A673 (cell line): ENCODE measurements around the gene KRT76.

Experiments used
- EZH2 ChIP-seq: fragments of 200-600 bp; sonication (generic); IDR thresholded peaks from 2 replicates; pipeline ENCODE4 v1.6.1; 2017; ENCODE audit warnings: borderline replicate concordance, low read depth, mild to moderate bottlenecking, mixed read lengths, antibody characterized with exemption, low read length; ENCODE audit not compliant: poor library complexity, severe bottlenecking
- TF ChIP-seq, protein P1 (sequence below): fragments of 300-800, 200-600 bp; sonication (generic); conservative IDR thresholded peaks from 2 replicates; pipeline ENCODE4 v1.5.1; 2017; ENCODE audit warnings: low read depth, mild to moderate bottlenecking, antibody characterized with exemption, low read length, moderate library complexity, mixed read lengths

DNA sequence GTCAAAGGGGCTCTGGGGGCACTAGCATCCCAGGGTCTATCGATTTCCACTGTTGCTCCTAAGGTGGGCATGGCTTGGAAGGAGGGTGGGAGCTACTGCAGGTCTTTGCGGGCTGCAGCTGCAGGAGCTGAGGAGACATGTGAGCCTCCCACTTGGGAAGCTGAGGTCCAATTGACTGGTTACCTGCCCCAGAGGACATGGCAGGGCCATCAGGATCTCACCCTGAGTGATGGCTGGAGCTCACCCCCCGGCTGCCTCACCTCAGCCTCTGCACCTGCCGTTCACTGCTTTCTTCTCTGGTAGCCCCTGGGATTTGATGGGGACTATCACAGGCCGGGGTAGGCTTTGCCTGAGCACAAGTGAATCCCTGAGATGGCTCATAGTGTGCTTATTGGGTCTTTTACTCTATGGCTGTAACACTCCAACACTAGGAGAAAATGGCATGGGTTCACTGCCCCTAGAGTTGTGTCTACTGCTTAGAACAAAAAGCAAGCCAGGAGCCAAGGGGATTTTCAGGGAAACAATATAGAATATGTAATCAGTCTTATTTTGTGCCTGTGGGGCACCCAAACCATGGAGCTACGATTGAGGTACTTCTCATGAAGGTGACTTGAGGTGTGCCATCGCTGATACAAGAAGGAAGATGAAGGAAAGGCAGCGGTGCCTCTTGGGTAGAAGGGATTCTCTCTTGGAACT, 40.0 kb upstream of the KRT76 start:
- TF ChIP-seq, protein P1, sequence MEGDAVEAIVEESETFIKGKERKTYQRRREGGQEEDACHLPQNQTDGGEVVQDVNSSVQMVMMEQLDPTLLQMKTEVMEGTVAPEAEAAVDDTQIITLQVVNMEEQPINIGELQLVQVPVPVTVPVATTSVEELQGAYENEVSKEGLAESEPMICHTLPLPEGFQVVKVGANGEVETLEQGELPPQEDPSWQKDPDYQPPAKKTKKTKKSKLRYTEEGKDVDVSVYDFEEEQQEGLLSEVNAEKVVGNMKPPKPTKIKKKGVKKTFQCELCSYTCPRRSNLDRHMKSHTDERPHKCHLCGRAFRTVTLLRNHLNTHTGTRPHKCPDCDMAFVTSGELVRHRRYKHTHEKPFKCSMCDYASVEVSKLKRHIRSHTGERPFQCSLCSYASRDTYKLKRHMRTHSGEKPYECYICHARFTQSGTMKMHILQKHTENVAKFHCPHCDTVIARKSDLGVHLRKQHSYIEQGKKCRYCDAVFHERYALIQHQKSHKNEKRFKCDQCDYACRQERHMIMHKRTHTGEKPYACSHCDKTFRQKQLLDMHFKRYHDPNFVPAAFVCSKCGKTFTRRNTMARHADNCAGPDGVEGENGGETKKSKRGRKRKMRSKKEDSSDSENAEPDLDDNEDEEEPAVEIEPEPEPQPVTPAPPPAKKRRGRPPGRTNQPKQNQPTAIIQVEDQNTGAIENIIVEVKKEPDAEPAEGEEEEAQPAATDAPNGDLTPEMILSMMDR = no peak
- TF ChIP-seq EZH2 = no peak
